Immature natural killer cell (primary cell): ENCODE data around the gene IFNB1. TPM values are rescaled to one million over a fixed set of nuclear protein-coding genes. Genes with fewer than 3 reads are reported as not detected.
A peak's percentile ranks its signal among the peaks of the same experiment; 100 is the strongest.

Source experiments
- DNase-seq, 3 donors: peaks; one replicate each; pipeline ENCODE4 v3.0.0; 2022; ENCODE audit warnings: mixed read lengths in 1 of 3
- H3K27ac Mint-ChIP-seq, 6 donors: one replicate each; pipeline ENCODE4 v1.8.0; 2020; ENCODE audit warnings: mixed read lengths in 6 of 6, mild to moderate bottlenecking in 5 of 6, inconsistent platforms in 4 of 6, moderate library complexity in 3 of 6
- H3K27me3 Mint-ChIP-seq, 3 donors: one replicate each; pipeline ENCODE4 v1.8.0; 2020 to 2021; ENCODE audit warnings: low read depth in 3 of 3, mild to moderate bottlenecking in 3 of 3, mixed read lengths in 3 of 3, moderate library complexity in 3 of 3, inconsistent platforms in 1 of 3
- H3K36me3 Mint-ChIP-seq, 3 donors: one replicate each; pipeline ENCODE4 v1.8.0; 2020; ENCODE audit warnings: mixed read lengths in 3 of 3, inconsistent platforms in 2 of 3, mild to moderate bottlenecking in 2 of 3
- H3K4me1 Mint-ChIP-seq, 2 donors: one replicate each; pipeline ENCODE4 v1.8.0; 2020; ENCODE audit warnings: inconsistent platforms in 2 of 2, mild to moderate bottlenecking in 2 of 2, mixed read lengths in 2 of 2, moderate library complexity in 1 of 2
- H3K4me3 Mint-ChIP-seq, 5 donors: one replicate each; pipeline ENCODE4 v1.8.0; 2020; ENCODE audit warnings: mild to moderate bottlenecking in 5 of 5, mixed read lengths in 5 of 5, inconsistent platforms in 3 of 5, moderate library complexity in 3 of 5
- H3K9me3 Mint-ChIP-seq, 6 donors: one replicate each; pipeline ENCODE4 v1.8.0; 2020; ENCODE audit warnings: mild to moderate bottlenecking in 6 of 6, mixed read lengths in 6 of 6, inconsistent platforms in 4 of 6, moderate library complexity in 3 of 6
- polyA plus RNA-seq, 3 donors: library from polyadenylated mRNA; unstranded; fragments of 300-500 nt; fragmentation: Illumina TruSeq; gene quantifications; one replicate each; pipeline ENCODE4 v1.2.3, GENCODE V29; 2021

Gene IFNB1
- polyA plus RNA-seq, 3 donors from 2014 or later = not detected

DNA sequence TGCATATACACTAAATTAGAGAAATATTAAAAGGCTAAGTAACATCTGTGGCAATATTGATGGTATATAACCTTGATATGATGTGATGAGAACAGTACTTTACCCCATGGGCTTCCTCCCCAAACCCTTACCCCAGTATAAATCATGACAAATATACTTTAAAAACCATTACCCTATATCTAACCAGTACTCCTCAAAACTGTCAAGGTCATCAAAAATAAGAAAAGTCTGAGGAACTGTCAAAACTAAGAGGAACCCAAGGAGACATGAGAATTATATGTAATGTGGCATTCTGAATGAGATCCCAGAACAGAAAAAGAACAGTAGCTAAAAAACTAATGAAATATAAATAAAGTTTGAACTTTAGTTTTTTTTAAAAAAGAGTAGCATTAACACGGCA, 7.3 kb upstream of the IFNB1 start:
- H3K27ac Mint-ChIP-seq = no peak overlapping the region
- no peak overlapping the region for H3K4me3 Mint-ChIP-seq
- H3K36me3 Mint-ChIP-seq = no peaks in the 10 kb centered on the region
- peaks cover 0 to 4% (median 0%) of the 10 kb centered on the region in 6 donors for H3K9me3 Mint-ChIP-seq
- DNase-seq = no peak
- peaks cover 0 to 3% (median 2%) of the 10 kb centered on the region in 3 donors for H3K27me3 Mint-ChIP-seq
- H3K4me1 Mint-ChIP-seq = peaks cover 13 to 27% of the 10 kb centered on the region in 2 donors

DNA sequence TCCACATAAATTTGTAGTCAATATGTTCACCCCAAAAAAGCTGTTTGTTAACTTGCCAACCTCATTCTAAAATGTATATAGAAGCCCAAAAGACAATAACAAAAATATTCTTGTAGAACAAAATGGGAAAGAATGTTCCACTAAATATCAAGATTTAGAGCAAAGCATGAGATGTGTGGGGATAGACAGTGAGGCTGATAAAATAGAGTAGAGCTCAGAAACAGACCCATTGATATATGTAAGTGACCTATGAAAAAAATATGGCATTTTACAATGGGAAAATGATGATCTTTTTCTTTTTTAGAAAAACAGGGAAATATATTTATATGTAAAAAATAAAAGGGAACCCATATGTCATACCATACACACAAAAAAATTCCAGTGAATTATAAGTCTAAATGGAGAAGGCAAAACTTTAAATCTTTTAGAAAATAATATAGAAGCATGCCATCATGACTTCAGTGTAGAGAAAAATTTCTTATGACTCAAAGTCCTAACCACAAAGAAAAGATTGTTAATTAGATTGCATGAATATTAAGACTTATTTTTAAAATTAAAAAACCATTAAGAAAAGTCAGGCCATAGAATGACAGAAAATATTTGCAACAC, 6.6 kb upstream of the IFNB1 start:
- H3K27ac Mint-ChIP-seq = no peak overlapping the region
- peaks cover 0 to 4% (median 0%) of the 10 kb centered on the region in 6 donors for H3K9me3 Mint-ChIP-seq
- no peak overlapping the region for H3K4me3 Mint-ChIP-seq
- H3K27me3 Mint-ChIP-seq = peaks cover 0 to 3% (median 2%) of the 10 kb centered on the region in 3 donors
- H3K36me3 Mint-ChIP-seq = no peaks in the 10 kb centered on the region
- DNase-seq = no peak
- peaks cover 13 to 27% of the 10 kb centered on the region in 2 donors for H3K4me1 Mint-ChIP-seq

DNA sequence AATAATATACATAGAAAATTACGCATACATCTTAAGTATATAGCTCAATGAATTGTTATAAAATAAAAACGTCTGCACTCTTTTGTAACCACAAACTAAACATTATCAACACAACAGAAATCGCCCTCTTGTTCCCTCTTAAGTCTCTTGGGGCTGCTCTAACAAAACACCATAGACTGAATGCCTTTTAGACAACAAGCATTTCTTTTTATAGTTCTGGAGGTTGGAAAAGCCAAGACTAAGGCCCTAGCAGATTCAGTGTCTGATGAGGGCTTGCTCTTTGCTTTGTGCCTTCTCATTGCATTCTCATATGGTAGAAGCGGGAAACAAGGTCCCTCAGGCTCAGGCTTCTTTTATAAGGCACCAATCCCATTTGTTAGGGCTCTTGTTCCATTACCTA, 4.9 kb upstream of the IFNB1 start:
- DNase-seq = no peak
- no peak overlapping the region for H3K4me3 Mint-ChIP-seq
- H3K36me3 Mint-ChIP-seq = no peaks in the 10 kb centered on the region
- H3K4me1 Mint-ChIP-seq = peaks cover 13 to 34% of the 10 kb centered on the region in 2 donors
- peaks cover 0 to 4% (median 0%) of the 10 kb centered on the region in 6 donors for H3K9me3 Mint-ChIP-seq
- H3K27me3 Mint-ChIP-seq = peaks cover 0 to 3% (median 2%) of the 10 kb centered on the region in 3 donors
- no peak overlapping the region for H3K27ac Mint-ChIP-seq

DNA sequence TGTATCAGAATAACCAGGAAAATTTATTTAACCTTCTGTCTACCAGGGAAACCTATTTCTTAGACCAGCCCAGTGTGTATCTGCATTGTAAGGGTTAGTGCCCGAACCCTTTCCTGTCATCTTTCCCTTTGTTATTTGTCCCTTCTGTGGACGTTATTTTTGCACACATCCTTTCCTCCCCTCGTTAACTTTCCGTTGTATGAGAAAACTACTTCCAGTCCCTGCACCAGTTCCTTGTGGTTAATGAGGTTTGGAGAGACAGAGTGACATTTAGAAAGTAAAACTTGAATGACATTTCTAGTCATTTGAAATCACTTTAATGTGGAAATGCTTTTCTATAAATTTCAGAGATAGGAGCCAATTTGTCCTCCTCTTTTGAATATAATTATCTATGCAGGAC, 4.3 kb upstream of the IFNB1 start:
- Mint-ChIP-seq H3K4me1 (peaks cover 13 to 34% of the 10 kb centered on the region in 2 donors), H3K4me3 (peak overlapping the region in 3 of 5 donors; percentile 19 to 70 (median 57)), H3K27ac (peak overlapping the region in 2 of 6 donors; percentile 47 to 51)

DNA sequence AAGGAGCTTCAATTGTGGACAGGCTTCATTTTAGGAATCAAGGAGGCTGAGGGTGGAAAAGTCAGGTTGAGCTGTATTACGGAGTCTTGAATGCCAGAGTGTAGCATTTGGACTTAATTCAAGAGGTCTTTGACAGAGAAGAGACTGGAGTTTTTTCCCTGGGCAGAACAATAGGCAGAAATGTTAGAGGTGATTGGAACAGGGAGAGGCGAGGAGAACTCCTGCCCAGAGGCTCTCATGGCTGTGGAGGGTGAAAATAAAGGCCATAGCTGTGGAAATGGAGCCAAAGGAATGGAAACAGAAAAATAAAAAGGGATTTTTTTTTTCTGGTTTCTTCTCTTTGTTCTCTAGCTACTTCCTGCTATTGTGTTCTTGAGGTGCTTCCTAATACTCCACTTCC, 3.7 kb upstream of the IFNB1 start:
- Mint-ChIP-seq H3K9me3 (peaks cover 0 to under 1% (median 0%) of the 10 kb centered on the region in 6 donors), H3K4me3 (no peak overlapping the region), H3K27ac (no peak overlapping the region), H3K36me3 (no peaks in the 10 kb centered on the region), H3K4me1 (peaks cover 13 to 34% of the 10 kb centered on the region in 2 donors), H3K27me3 (peaks cover 0 to 3% (median 2%) of the 10 kb centered on the region in 3 donors)
- no peak for DNase-seq

More for the DNA sequence above, 4.3 kb upstream of the IFNB1 start:
- peak in 1 of 3 donors; percentile 11 for DNase-seq
- Mint-ChIP-seq H3K27me3 (peaks cover 0 to 3% (median 2%) of the 10 kb centered on the region in 3 donors), H3K9me3 (peaks cover 0 to 4% (median 0%) of the 10 kb centered on the region in 6 donors), H3K36me3 (no peaks in the 10 kb centered on the region)

DNA sequence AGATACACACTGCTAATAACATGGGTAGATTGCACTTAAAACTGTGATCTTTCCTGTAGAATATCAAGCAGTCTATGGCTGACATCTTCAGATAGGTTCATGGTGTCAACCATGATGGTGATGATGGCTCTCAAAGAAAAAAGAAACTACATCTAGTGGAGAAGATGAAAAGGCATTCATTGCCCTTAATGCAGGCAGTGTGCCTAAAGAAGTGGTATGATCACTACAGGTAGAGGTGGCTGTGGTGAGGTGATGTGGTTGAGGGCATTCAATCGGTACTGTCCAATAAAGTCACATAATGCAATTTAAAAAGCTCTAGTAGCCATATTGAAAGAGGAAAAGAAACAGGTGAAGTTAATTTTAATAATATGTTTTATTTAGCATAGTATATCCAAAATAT, 3.1 kb upstream of the IFNB1 start:
- Mint-ChIP-seq H3K27me3 (peaks cover 0 to 4% (median 3%) of the 10 kb centered on the region in 3 donors), H3K4me1 (peaks cover 13 to 34% of the 10 kb centered on the region in 2 donors), H3K9me3 (no peaks in the 10 kb centered on the region), H3K36me3 (no peaks in the 10 kb centered on the region), H3K27ac (no peak overlapping the region), H3K4me3 (no peak overlapping the region)
- DNase-seq = no peak

DNA sequence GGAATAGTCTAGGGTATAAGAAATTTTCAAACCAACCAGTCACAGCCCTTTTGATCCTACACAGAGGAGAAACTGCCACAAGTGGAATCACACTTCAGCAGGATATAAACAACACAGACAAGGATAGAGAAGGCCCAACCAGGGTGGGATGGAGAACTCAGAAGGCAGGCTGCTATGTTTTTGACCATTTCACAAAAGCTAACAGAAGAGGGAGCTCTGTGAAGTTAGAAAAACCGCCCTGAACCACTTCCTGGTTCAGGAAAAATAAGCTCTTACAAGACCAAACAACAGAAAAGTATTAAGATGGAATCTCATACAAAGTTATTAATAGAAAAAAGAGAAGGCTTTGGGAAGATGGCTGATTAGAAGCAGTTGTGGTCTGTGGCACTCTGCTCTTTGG, 960 bp upstream of the IFNB1 start:
- H3K4me1 Mint-ChIP-seq = peaks cover 13 to 34% of the 10 kb centered on the region in 2 donors
- H3K9me3 Mint-ChIP-seq = no peaks in the 10 kb centered on the region
- H3K4me3 Mint-ChIP-seq = no peak overlapping the region
- peaks cover 0 to 3% (median 3%) of the 10 kb centered on the region in 3 donors for H3K27me3 Mint-ChIP-seq
- H3K36me3 Mint-ChIP-seq = no peaks in the 10 kb centered on the region
- no peak for DNase-seq
- H3K27ac Mint-ChIP-seq = no peak overlapping the region

DNA sequence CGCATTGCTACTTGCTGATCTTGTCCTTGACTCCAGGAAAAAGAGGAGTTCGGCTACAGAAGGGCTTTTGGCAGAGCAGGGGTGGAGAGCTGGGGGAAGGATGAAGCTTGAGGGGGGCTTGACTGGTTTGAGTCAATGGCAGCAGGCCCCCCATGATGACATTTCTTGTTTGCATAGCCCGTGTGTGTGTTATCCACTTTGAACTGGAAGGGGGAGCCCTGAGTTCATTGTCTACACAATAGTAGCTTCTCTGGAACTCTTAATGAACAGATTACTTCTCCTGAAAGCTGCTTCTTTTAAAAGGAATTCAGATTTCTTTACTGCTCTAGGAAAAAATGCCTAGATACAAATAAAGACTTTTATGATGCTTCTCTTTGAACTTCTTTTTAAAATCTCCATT, 2.3 kb downstream of the IFNB1 start:
- Mint-ChIP-seq H3K27ac (no peak overlapping the region), H3K4me3 (no peak overlapping the region), H3K9me3 (no peaks in the 10 kb centered on the region), H3K27me3 (peaks cover 0 to 3% (median 2%) of the 10 kb centered on the region in 3 donors), H3K4me1 (peaks cover 0 to 8% of the 10 kb centered on the region in 2 donors), H3K36me3 (no peaks in the 10 kb centered on the region)
- no peak for DNase-seq

DNA sequence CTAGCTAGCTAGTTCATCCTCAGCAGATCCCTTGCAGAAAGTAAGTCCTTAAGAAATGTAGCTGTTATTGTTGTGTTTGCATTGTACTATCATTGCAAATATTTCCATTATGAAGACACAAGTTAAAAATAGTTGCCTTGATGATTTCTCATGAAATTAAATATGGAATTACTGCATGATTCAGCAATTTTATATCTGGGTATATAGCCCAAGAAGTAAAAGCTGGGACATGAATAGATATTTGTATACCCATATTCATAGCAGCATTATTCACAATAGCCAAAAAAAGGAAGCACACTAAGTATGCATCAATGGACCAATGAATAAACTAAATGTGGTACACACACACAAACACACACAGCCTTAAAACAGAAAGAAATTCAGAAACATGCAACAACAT, 6.8 kb downstream of the IFNB1 start:
- H3K4me1 Mint-ChIP-seq = no peaks in the 10 kb centered on the region
- DNase-seq = no peak
- H3K4me3 Mint-ChIP-seq = no peak overlapping the region
- peaks cover 0 to 2% (median 0%) of the 10 kb centered on the region in 3 donors for H3K27me3 Mint-ChIP-seq
- H3K27ac Mint-ChIP-seq = no peak overlapping the region
- H3K9me3 Mint-ChIP-seq = no peaks in the 10 kb centered on the region
- no peaks in the 10 kb centered on the region for H3K36me3 Mint-ChIP-seq

DNA sequence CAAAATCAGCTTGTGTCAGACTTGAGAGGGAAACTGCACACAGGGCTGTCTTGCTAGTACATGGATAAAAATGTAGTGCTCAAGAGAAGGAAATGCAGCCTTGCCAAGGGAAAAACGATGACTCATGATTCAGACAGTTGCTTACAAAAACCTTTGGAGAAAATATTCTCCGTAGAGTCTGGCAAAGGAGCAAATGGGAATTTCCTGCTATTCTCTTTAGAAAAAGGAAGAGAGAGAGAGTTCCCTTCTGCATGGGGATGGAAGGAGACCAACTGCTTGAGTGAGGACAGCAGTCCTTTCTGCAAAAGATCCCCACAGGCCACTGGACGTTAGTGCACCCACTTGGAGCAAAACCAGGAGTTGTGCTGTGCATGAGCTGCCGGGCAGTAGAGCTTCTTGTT, 7.6 kb downstream of the IFNB1 start:
- H3K9me3 Mint-ChIP-seq = no peaks in the 10 kb centered on the region
- H3K27ac Mint-ChIP-seq = no peak overlapping the region
- H3K4me3 Mint-ChIP-seq = no peak overlapping the region
- H3K27me3 Mint-ChIP-seq = peaks cover 0 to 2% (median 0%) of the 10 kb centered on the region in 3 donors
- no peaks in the 10 kb centered on the region for H3K36me3 Mint-ChIP-seq
- H3K4me1 Mint-ChIP-seq = no peaks in the 10 kb centered on the region
- DNase-seq = no peak

DNA sequence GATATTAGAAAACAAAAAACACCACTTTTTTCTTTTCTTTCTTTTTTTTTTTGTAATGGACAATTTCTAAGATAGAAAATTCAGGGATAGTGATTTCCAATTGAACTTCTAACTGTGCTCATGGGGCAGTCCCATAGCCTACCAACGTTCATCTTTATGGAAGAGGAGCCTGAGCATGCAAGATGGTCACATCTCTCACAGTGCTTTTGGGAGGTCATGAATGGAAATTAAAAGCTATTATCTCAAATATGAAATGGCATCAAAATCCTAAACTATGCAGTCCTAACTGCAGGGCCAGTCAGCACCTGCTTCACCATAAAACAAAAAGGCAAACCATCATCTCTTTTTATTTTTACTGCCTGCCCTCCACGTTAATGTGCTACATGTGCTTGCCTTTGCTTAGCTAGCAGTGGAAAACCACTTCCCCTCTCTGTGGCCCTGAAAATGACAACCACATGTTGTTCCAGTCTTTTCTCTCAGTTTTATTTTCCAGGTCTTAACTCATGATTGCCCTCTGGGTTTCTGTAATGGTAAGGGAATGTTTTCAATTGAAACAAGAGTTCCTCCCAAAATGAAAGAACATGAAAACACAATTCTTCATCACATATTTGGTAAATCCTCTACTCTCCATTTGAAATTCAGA, 16.7 kb downstream of the IFNB1 start:
- H3K9me3 Mint-ChIP-seq = no peaks in the 10 kb centered on the region
- H3K27ac Mint-ChIP-seq = peak overlapping the region in 5 of 6 donors; percentile 52 to 83 (median 62)
- H3K4me1 Mint-ChIP-seq = peaks cover 20 to 31% of the 10 kb centered on the region in 2 donors
- DNase-seq = peak in 2 of 3 donors; percentile 15 to 17
- H3K36me3 Mint-ChIP-seq = no peaks in the 10 kb centered on the region
- peaks cover 0 to 4% (median 2%) of the 10 kb centered on the region in 3 donors for H3K27me3 Mint-ChIP-seq
- peak overlapping the region; percentile 23 to 73 (median 40) for H3K4me3 Mint-ChIP-seq

DNA sequence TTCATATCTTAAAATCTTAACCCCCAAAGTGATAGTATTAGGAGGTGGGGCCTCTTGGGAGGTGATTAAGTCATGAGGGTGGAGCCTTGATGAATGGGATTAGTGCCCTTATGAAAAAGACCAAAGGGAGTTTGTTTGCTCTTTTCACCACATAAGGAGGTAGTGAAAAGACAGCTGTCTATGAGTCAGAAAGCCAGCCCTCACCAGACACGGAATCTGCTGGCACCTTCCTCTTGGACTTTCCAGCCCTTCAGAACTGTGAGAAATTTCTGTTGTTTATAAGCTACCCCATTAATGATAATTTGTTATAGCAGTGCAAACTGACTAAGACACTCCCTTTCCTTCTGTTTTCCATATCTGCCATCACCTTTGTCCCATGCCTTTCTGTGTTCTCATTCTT, 20.8 kb downstream of the IFNB1 start:
- Mint-ChIP-seq H3K4me3 (no peak overlapping the region), H3K9me3 (no peaks in the 10 kb centered on the region), H3K27me3 (peaks cover 0 to 4% (median 3%) of the 10 kb centered on the region in 3 donors), H3K36me3 (peaks cover 0 to 4% (median 0%) of the 10 kb centered on the region in 3 donors), H3K4me1 (peaks cover 20 to 28% of the 10 kb centered on the region in 2 donors), H3K27ac (no peak overlapping the region)
- no peak for DNase-seq

DNA sequence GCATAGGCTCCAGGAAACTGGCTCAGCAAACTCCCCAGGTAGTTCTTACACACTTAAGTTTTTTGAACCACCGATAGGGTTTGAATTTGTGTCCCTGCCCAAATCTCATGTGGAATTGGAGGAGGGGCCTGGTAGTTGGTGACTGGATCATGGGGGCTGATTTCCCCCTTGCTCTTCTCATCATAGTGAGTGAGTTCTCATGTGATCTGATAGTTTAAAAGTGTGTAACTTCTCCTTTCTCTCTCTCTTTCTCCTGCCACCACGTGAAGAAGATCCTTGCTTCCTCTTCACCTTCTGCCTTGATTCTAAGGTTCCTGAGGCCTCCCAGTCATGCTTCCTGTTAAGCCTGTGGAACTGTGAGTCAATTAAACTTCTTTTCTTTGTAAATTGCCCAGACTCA, 23.9 kb downstream of the IFNB1 start:
- Mint-ChIP-seq H3K9me3 (no peaks in the 10 kb centered on the region), H3K27ac (no peak overlapping the region), H3K36me3 (peaks cover 0 to 4% (median 0%) of the 10 kb centered on the region in 3 donors), H3K4me3 (no peak overlapping the region), H3K4me1 (no peaks in the 10 kb centered on the region), H3K27me3 (peaks cover 0 to 3% (median 1%) of the 10 kb centered on the region in 3 donors)
- DNase-seq = no peak

DNA sequence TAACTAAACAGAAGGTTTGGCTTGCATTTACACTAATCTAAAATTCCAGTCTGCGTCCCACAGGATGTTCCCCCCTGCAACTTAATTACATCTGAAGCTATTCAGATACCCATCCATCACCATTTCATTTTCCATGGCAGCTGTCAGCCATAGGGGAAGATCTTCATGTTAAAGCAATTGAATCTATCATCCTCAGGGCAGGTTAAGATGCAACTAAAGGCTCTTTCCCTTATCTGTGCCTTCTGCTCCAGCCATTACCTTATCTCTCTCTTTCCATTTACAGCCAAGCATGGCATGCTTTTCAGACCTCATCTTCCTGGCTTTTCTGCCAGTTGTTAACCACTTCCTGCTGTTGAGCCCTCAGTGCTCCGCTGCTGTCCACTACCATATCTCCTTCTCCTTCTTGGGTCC, 30.5 kb downstream of the IFNB1 start:
- Mint-ChIP-seq H3K4me1 (peaks cover 5 to 9% of the 10 kb centered on the region in 2 donors), H3K27me3 (no peaks in the 10 kb centered on the region), H3K27ac (no peak overlapping the region), H3K4me3 (no peak overlapping the region), H3K36me3 (no peaks in the 10 kb centered on the region), H3K9me3 (no peaks in the 10 kb centered on the region)
- DNase-seq = no peak
